ENCODE results near the gene METAP1D. TPM values are rescaled to one million over a fixed set of nuclear protein-coding genes. Genes with fewer than 3 reads are reported as not detected.
"Not testable (repeated sequence)": the region's sequence is repeated elsewhere in the genome, so short reads cannot be mapped to it uniquely, and the experiment has no call there.

METAP1D gene
- total RNA-seq, 1 donor from 2014 or later = 6.3 TPM

DNA sequence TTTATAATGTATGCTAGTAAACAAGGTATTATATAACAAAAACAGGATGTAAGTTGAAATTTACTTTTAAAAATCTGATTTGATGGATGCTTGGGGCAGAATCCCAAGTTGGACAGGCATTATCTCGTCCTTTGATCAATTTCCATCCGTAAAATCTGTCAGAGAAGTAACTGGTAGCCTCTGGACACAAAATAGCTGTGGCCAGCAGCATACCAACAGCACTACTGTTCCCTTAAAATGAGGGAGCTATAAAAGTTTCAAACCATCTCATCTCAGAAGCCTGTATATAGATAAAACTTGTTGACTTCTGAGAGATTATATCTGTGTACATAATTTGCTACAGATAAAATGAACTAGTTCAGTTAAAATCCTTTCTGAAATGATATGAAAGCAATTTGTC, 14.7 kb upstream of the METAP1D start:
- DNase-seq (ENCODE audit: low read depth) = no peak

DNA sequence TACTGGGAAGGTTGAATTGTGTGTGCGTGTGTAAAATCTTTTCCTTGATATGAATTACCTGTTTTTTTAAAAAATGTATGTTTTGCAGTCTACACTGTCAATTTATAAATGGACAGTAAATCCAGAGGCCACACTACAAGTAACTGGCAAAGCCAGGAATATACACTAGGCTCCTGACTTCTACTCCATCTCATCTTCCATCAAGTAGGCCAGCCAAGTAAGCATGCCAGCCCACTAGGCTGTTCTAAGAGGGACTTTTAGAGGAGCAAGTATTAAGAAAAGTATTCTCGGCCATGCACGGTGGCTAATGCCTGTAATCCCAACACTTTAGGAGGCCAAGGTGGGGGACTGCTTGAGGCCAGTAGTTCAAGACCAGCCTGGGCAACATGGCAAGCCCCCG, 13.0 kb upstream of the METAP1D start:
- Histone ChIP-seq H3K27me3 (ENCODE audit: control insufficient read depth, insufficient read depth, low read length) (no peaks in the 10 kb centered on the region), H3K4me3 (ENCODE audit: low read depth, low read length) (no peak overlapping the region), H3K36me3 (ENCODE audit: control insufficient read depth, insufficient read depth, low read length) (no peaks in the 10 kb centered on the region)
- TF ChIP-seq, protein P1, sequence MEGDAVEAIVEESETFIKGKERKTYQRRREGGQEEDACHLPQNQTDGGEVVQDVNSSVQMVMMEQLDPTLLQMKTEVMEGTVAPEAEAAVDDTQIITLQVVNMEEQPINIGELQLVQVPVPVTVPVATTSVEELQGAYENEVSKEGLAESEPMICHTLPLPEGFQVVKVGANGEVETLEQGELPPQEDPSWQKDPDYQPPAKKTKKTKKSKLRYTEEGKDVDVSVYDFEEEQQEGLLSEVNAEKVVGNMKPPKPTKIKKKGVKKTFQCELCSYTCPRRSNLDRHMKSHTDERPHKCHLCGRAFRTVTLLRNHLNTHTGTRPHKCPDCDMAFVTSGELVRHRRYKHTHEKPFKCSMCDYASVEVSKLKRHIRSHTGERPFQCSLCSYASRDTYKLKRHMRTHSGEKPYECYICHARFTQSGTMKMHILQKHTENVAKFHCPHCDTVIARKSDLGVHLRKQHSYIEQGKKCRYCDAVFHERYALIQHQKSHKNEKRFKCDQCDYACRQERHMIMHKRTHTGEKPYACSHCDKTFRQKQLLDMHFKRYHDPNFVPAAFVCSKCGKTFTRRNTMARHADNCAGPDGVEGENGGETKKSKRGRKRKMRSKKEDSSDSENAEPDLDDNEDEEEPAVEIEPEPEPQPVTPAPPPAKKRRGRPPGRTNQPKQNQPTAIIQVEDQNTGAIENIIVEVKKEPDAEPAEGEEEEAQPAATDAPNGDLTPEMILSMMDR (IDR thresholded peaks at IDR 0.05; ENCODE audit: insufficient read depth, low read length, poor library complexity, severe bottlenecking) = no peak
- no peak for DNase-seq (ENCODE audit: low read depth)

More for the DNA sequence above, 14.7 kb upstream of the METAP1D start:
- Histone ChIP-seq H3K36me3 (ENCODE audit: control insufficient read depth, insufficient read depth, low read length) (no peaks in the 10 kb centered on the region), H3K4me3 (ENCODE audit: low read depth, low read length) (no peak overlapping the region), H3K27me3 (ENCODE audit: control insufficient read depth, insufficient read depth, low read length) (no peaks in the 10 kb centered on the region)
- TF ChIP-seq, protein P1 (IDR thresholded peaks at IDR 0.05; ENCODE audit: insufficient read depth, low read length, poor library complexity, severe bottlenecking) = no peak

DNA sequence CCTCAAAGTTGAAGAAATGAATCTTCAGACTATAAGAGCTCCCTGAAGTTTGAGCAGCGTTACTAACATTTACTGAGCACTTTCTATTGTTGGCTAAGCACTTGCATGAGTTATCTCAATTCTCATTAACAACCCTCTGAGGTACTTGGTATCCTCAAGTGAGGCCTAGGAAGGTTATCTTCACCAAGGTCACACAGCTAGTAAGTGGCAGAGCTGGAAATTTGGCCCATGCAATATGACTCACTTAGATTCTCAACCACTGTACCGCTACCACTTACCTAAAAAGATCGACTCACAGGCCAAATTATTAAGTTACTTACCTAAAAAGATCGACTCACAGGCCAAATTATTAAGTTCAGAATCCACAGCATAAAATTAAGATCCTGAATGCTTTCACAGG, 8.7 kb upstream of the METAP1D start:
- no peaks in the 10 kb centered on the region for H3K36me3 ChIP-seq (ENCODE audit: control insufficient read depth, insufficient read depth, low read length)
- no peak overlapping the region for H3K4me3 ChIP-seq (ENCODE audit: low read depth, low read length)
- TF ChIP-seq, protein P1 (IDR thresholded peaks at IDR 0.05; ENCODE audit: insufficient read depth, low read length, poor library complexity, severe bottlenecking) = no peak
- H3K27me3 ChIP-seq (ENCODE audit: control insufficient read depth, insufficient read depth, low read length) = no peaks in the 10 kb centered on the region
- no peak for DNase-seq (ENCODE audit: low read depth)

DNA sequence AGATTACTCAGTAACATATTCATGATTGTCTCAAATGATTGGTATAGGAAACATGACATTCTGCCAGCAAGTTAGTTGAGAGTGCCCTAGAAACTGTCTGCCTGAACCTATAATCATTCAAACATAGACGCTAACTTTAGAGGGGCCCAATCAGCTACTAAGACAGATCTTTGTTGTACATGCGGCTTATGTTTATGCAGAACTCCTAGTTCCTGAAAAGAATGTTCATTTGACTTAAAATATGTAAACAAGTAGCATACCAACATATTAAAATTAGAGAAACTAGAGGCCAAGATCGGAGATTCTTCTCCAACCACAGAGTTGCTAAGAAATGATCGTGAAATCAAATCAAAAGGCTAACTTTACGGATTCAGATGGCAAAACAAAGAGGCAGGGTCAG, 4.2 kb upstream of the METAP1D start:
- H3K4me3 ChIP-seq (ENCODE audit: low read depth, low read length) = no peak overlapping the region
- TF ChIP-seq, protein P1 (IDR thresholded peaks at IDR 0.05; ENCODE audit: insufficient read depth, low read length, poor library complexity, severe bottlenecking) = no peak
- no peaks in the 10 kb centered on the region for H3K27me3 ChIP-seq (ENCODE audit: control insufficient read depth, insufficient read depth, low read length)
- DNase-seq (ENCODE audit: low read depth) = no peak
- no peaks in the 10 kb centered on the region for H3K36me3 ChIP-seq (ENCODE audit: control insufficient read depth, insufficient read depth, low read length)

DNA sequence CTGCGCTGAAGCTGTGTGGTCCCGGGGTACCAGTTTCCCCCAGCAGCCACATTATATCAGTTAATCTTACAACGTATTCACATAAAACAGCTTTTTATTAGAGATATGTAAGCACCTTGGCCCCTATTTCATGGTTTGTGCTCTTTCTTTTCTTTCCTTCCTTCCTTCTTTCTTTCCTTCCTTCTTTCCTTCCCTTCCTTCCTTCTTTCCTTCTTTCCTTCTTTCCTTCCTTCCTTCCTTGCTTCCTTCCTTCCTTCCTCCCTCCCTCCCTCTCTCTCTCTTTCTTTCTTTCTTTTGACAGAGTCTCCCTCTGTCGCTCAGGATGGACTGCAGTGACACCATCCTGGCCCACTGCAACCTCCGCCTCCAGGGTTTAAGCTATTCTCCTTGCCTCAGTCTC, 3.7 kb upstream of the METAP1D start:
- H3K36me3 ChIP-seq (ENCODE audit: control insufficient read depth, insufficient read depth, low read length) = no peaks in the 10 kb centered on the region
- no peak overlapping the region for H3K4me3 ChIP-seq (ENCODE audit: low read depth, low read length)
- DNase-seq (ENCODE audit: low read depth) = no peak
- TF ChIP-seq, protein P1 (IDR thresholded peaks at IDR 0.05; ENCODE audit: insufficient read depth, low read length, poor library complexity, severe bottlenecking) = no peak
- no peaks in the 10 kb centered on the region for H3K27me3 ChIP-seq (ENCODE audit: control insufficient read depth, insufficient read depth, low read length)

DNA sequence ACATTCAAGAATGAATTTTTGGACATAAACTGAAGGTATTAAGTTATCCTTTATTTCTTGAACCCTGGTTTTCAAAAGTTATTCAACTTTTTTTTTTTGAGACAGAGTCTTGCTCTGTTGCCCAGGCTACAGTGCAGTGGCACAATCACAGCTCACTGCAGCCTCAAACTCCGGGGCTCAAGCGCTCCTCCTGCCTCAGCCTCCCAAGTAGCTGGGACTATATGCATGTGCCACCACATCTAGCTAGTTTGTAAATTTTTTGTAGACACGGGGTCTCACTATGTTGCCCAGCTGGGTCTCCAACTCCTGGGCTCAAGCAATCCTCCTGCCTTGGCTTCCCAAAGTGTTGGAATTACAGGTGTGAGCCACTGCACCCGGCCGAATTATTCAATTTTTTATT, 2.7 kb upstream of the METAP1D start:
- not testable (repeated sequence) for DNase-seq (ENCODE audit: low read depth); H3K36me3 ChIP-seq (ENCODE audit: control insufficient read depth, insufficient read depth, low read length); H3K27me3 ChIP-seq (ENCODE audit: control insufficient read depth, insufficient read depth, low read length); H3K4me3 ChIP-seq (ENCODE audit: low read depth, low read length)
